Liver (tissue), 9 donors: Measurements from ENCODE around the gene ETV6. TPM values are rescaled to one million over a fixed set of nuclear protein-coding genes. Genes with fewer than 3 reads are reported as not detected.

ENCODE experiments used
- DNase-seq: peaks from one replicate; pipeline ENCODE4 v3.0.0-alpha.2; 2017; ENCODE audit warnings: low spot score
- H3K27ac ChIP-seq, 2 donors: one replicate each; pipeline ENCODE4 v1.7.0; 2013; ENCODE audit warnings: inconsistent platforms in 2 of 2, low read length in 2 of 2, control low read depth in 1 of 2, low read depth in 1 of 2, mild to moderate bottlenecking in 1 of 2
- H3K27me3 ChIP-seq, 4 donors: one replicate each; pipeline versions ENCODE4 v1.6.1 to v1.7.0; 2013; ENCODE audit warnings: low read length in 3 of 4, inconsistent platforms in 1 of 4, mild to moderate bottlenecking in 1 of 4, moderate library complexity in 1 of 4; ENCODE audit not compliant: control insufficient read depth in 4 of 4, insufficient read depth in 4 of 4
- H3K36me3 ChIP-seq, 4 donors: one replicate each; pipeline versions ENCODE4 v1.6.1 to v1.7.0; 2013; ENCODE audit warnings: low read length in 3 of 4, mild to moderate bottlenecking in 3 of 4, low read depth in 1 of 4, moderate library complexity in 1 of 4; ENCODE audit not compliant: control insufficient read depth in 4 of 4, insufficient read depth in 3 of 4
- H3K4me1 ChIP-seq, 4 donors: one replicate each; pipeline versions ENCODE4 v1.6.1 to v1.7.0; 2013; ENCODE audit warnings: low read length in 3 of 4, mild to moderate bottlenecking in 3 of 4, moderate library complexity in 1 of 4; ENCODE audit not compliant: control insufficient read depth in 4 of 4, insufficient read depth in 4 of 4
- H3K4me3 ChIP-seq, 3 donors: one replicate each; pipeline versions ENCODE4 v1.6.1 to v1.7.0; 2013; ENCODE audit warnings: low read length in 3 of 3, control low read depth in 1 of 3, low read depth in 1 of 3, mild to moderate bottlenecking in 1 of 3
- H3K9ac ChIP-seq, 2 donors: one replicate each; pipeline ENCODE4 v1.7.0; 2013; ENCODE audit warnings: low read length in 2 of 2, mild to moderate bottlenecking in 2 of 2, moderate library complexity in 2 of 2, control low read depth in 1 of 2, low read depth in 1 of 2
- H3K9me3 ChIP-seq, 4 donors: one replicate each; pipeline versions ENCODE4 v1.6.1 to v1.7.0; 2013; ENCODE audit warnings: low read length in 3 of 4; ENCODE audit not compliant: control insufficient read depth in 4 of 4
- EGR1 ChIP-seq, 2 donors: IDR thresholded peaks; 2 replicates each; pipeline ENCODE4 v1.6.1; 2016 to 2018; ENCODE audit warnings: antibody characterized with exemption in 2 of 2, low read depth in 2 of 2
- FOXA1 ChIP-seq: IDR thresholded peaks from 2 replicates; pipeline ENCODE4 v1.6.1; 2016; ENCODE audit warnings: antibody characterized with exemption
- GABPA ChIP-seq, 2 donors: IDR thresholded peaks in 1 of 2; conservative IDR thresholded peaks in 1 of 2; 2 replicates each; pipeline ENCODE4 v1.6.1; 2016; ENCODE audit warnings: antibody characterized with exemption in 2 of 2, mild to moderate bottlenecking in 1 of 2, moderate library complexity in 1 of 2
- HNF4A ChIP-seq, 2 donors: conservative IDR thresholded peaks; 2 replicates each; pipeline ENCODE4 v1.6.1; 2016; ENCODE audit warnings: antibody characterized with exemption in 2 of 2, mild to moderate bottlenecking in 2 of 2
- JUND ChIP-seq, 2 donors: IDR thresholded peaks; 2 replicates each; pipeline ENCODE4 v1.6.1; 2016; ENCODE audit warnings: antibody characterized with exemption in 2 of 2
- NR2F2 ChIP-seq: IDR thresholded peaks from 2 replicates; pipeline ENCODE4 v1.6.1; 2016; ENCODE audit warnings: antibody characterized with exemption
- RAD21 ChIP-seq, 2 donors: IDR thresholded peaks; 2 replicates each; pipeline ENCODE4 v1.6.1; 2016; ENCODE audit warnings: antibody characterized with exemption in 2 of 2, mild to moderate bottlenecking in 2 of 2
- RXRA ChIP-seq, 2 donors: IDR thresholded peaks; 2 replicates each; pipeline ENCODE4 v1.6.1; 2017 to 2018; ENCODE audit warnings: antibody characterized with exemption in 2 of 2, mild to moderate bottlenecking in 1 of 2
- SP1 ChIP-seq: IDR thresholded peaks from 2 replicates; pipeline ENCODE4 v1.6.1; 2018; ENCODE audit warnings: antibody characterized with exemption, mild to moderate bottlenecking
- TAF1 ChIP-seq: conservative IDR thresholded peaks from 2 replicates; pipeline ENCODE4 v1.6.1; 2016; ENCODE audit warnings: antibody characterized with exemption, mild to moderate bottlenecking
- YY1 ChIP-seq: IDR thresholded peaks from 2 replicates; pipeline ENCODE4 v1.6.1; 2016; ENCODE audit warnings: antibody characterized with exemption, mild to moderate bottlenecking
- WGBS: extraction: QIAGEN DNeasy Blood & Tissue Kit; methylation state at CpG from one replicate; pipeline ENCODE4 v1.1.7; 2013; 5-methylcytosine and 5-hydroxymethylcytosine counted together
- polyA plus RNA-seq, 2 donors: library from polyadenylated mRNA; stranded (reverse) in 1 of 2; unstranded in 1 of 2; fragments of 200-250 nt in 1 of 2; fragments of >200 nt in 1 of 2; fragmentation: Nextera tagmentation in 1 of 2; extraction: Ambion mirVana in 1 of 2; gene quantifications; one replicate each; pipeline versions ENCODE4 v1.2.1 to v1.2.3, GENCODE V29; 2013 to 2015
- total RNA-seq, 2 donors: library from RNA; depleted of rRNA; stranded (reverse); fragments of >200 nt; gene quantifications; one replicate each; pipeline ENCODE4 v1.2.3, GENCODE V29; 2014
- TF ChIP-seq, protein P1 (sequence below): IDR thresholded peaks from 2 replicates; pipeline ENCODE4 v1.6.1; 2016; ENCODE audit warnings: antibody characterized with exemption
- TF ChIP-seq, protein P2 (sequence below): fragments of 150-350 bp; IDR thresholded peaks from 2 replicates; pipeline ENCODE4 v1.5.1; 2017; ENCODE audit warnings: improper control_type of control experiment, low read depth, low read length; ENCODE audit not compliant: missing input control
- TF ChIP-seq, protein P3 (sequence below): IDR thresholded peaks from 2 replicates; pipeline ENCODE4 v1.6.1; 2016; ENCODE audit warnings: antibody characterized with exemption
- TF ChIP-seq, protein P4 (sequence below): IDR thresholded peaks from 2 replicates; pipeline ENCODE4 v1.6.1; 2016; ENCODE audit warnings: antibody characterized with exemption, mild to moderate bottlenecking
- TF ChIP-seq, protein P5 (sequence below): IDR thresholded peaks from 2 replicates; pipeline ENCODE4 v1.6.1; 2016; ENCODE audit warnings: antibody characterized with exemption
- donor health status: healthy.
- donor health status: healthy.
- donor health status: healthy.
- donor health status: healthy.
- donor health status: healthy.

The ETV6 gene
- total and polyA plus RNA-seq, 4 donors, result 2.0 to 6.2 (median 3.5) TPM

DNA sequence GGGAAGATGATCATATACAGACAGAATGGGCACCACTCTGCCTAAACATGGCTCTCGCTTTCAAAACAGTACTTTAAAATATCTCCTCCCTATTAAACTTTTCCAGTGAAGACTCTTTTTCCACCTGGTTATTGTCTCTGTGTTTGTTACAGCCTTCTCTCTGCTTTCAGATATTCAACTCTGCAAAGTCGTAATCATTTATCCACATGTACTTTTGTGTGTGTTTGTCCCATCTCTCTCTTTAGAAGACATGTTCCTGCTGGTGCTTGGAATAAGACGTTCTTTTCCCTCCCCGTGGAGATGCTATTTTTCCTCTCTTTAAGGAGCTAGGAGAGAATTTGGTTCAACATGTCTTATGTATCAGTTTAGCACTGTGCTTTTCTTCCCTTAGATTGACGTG, 45.1 kb downstream of the ETV6 start:
- no peak for DNase-seq
- H3K27me3 ChIP-seq, result no peaks in the 10 kb centered on the region
- H3K4me3 ChIP-seq, result no peak overlapping the region
- no peaks in the 10 kb centered on the region for H3K36me3 ChIP-seq
- H3K27ac ChIP-seq, result no peak overlapping the region
- TF ChIP-seq SP1 (no peak), GABPA (IDR thresholded peaks at IDR 0.05 in 1 of 2, conservative IDR thresholded peaks at IDR 0.05 in 1 of 2) (no peak), NR2F2 (no peak), HNF4A (conservative IDR thresholded peaks at IDR 0.05) (no peak), TAF1 (no peak), EGR1 (IDR thresholded peaks at IDR 0.05; ENCODE audit: low read depth in 2 of 2) (no peak), FOXA1 (no peak), JUND (IDR thresholded peaks at IDR 0.05) (no peak), YY1 (no peak), RXRA (IDR thresholded peaks at IDR 0.05) (no peak)
- TF ChIP-seq, protein P1, sequence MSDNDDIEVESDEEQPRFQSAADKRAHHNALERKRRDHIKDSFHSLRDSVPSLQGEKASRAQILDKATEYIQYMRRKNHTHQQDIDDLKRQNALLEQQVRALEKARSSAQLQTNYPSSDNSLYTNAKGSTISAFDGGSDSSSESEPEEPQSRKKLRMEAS, result no peak
- TF ChIP-seq, protein P2, sequence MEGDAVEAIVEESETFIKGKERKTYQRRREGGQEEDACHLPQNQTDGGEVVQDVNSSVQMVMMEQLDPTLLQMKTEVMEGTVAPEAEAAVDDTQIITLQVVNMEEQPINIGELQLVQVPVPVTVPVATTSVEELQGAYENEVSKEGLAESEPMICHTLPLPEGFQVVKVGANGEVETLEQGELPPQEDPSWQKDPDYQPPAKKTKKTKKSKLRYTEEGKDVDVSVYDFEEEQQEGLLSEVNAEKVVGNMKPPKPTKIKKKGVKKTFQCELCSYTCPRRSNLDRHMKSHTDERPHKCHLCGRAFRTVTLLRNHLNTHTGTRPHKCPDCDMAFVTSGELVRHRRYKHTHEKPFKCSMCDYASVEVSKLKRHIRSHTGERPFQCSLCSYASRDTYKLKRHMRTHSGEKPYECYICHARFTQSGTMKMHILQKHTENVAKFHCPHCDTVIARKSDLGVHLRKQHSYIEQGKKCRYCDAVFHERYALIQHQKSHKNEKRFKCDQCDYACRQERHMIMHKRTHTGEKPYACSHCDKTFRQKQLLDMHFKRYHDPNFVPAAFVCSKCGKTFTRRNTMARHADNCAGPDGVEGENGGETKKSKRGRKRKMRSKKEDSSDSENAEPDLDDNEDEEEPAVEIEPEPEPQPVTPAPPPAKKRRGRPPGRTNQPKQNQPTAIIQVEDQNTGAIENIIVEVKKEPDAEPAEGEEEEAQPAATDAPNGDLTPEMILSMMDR, result no peak
- TF ChIP-seq, protein P3, sequence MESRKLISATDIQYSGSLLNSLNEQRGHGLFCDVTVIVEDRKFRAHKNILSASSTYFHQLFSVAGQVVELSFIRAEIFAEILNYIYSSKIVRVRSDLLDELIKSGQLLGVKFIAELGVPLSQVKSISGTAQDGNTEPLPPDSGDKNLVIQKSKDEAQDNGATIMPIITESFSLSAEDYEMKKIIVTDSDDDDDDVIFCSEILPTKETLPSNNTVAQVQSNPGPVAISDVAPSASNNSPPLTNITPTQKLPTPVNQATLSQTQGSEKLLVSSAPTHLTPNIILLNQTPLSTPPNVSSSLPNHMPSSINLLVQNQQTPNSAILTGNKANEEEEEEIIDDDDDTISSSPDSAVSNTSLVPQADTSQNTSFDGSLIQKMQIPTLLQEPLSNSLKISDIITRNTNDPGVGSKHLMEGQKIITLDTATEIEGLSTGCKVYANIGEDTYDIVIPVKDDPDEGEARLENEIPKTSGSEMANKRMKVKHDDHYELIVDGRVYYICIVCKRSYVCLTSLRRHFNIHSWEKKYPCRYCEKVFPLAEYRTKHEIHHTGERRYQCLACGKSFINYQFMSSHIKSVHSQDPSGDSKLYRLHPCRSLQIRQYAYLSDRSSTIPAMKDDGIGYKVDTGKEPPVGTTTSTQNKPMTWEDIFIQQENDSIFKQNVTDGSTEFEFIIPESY, result no peak
- TF ChIP-seq, protein P4, sequence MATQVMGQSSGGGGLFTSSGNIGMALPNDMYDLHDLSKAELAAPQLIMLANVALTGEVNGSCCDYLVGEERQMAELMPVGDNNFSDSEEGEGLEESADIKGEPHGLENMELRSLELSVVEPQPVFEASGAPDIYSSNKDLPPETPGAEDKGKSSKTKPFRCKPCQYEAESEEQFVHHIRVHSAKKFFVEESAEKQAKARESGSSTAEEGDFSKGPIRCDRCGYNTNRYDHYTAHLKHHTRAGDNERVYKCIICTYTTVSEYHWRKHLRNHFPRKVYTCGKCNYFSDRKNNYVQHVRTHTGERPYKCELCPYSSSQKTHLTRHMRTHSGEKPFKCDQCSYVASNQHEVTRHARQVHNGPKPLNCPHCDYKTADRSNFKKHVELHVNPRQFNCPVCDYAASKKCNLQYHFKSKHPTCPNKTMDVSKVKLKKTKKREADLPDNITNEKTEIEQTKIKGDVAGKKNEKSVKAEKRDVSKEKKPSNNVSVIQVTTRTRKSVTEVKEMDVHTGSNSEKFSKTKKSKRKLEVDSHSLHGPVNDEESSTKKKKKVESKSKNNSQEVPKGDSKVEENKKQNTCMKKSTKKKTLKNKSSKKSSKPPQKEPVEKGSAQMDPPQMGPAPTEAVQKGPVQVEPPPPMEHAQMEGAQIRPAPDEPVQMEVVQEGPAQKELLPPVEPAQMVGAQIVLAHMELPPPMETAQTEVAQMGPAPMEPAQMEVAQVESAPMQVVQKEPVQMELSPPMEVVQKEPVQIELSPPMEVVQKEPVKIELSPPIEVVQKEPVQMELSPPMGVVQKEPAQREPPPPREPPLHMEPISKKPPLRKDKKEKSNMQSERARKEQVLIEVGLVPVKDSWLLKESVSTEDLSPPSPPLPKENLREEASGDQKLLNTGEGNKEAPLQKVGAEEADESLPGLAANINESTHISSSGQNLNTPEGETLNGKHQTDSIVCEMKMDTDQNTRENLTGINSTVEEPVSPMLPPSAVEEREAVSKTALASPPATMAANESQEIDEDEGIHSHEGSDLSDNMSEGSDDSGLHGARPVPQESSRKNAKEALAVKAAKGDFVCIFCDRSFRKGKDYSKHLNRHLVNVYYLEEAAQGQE, result no peak
- WGBS, result 77% methylated on average over 5 of the region's 5 CpGs
- no peaks in the 10 kb centered on the region for H3K9me3 ChIP-seq
- H3K4me1 ChIP-seq, result peaks cover 2 to 35% (median 24%) of the 10 kb centered on the region in 4 donors
- no peak overlapping the region for H3K9ac ChIP-seq

DNA sequence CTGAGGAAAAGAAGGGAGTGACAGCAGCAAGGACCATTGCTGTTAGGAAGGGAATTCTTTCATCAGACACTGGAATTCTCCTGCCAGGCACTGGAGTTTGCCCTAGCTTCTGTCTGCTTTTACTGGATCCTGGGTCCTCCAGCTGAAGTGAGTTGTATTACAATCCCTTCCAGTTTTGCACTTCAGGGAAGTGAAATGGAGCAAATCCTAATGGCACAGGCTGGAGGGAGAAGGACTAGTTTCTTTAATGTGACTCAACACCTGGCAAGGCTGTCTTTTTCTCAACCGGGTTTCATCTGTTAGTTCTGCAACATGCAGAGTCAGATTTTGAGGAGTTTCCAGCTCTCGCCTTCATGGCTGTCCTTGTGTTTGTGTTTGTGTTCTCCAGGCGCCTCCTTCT, 45.8 kb downstream of the ETV6 start:
- 73% methylated on average over 3 of the region's 3 CpGs for WGBS
- H3K4me1 ChIP-seq, result peaks cover 2 to 35% (median 24%) of the 10 kb centered on the region in 4 donors

More for the DNA sequence above, 45.8 kb downstream of the ETV6 start:
- Histone ChIP-seq H3K36me3 (no peaks in the 10 kb centered on the region), H3K9me3 (no peaks in the 10 kb centered on the region), H3K27ac (peak overlapping the region; percentile 4 to 32), H3K4me3 (no peak overlapping the region), H3K9ac (no peak overlapping the region), H3K27me3 (no peaks in the 10 kb centered on the region)
- TF ChIP-seq, protein P5, sequence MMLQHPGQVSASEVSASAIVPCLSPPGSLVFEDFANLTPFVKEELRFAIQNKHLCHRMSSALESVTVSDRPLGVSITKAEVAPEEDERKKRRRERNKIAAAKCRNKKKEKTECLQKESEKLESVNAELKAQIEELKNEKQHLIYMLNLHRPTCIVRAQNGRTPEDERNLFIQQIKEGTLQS, result no peak
- TF ChIP-seq, protein P1, result no peak
- TF ChIP-seq HNF4A (conservative IDR thresholded peaks at IDR 0.05) (peak; percentile 25 to 26), RAD21 (IDR thresholded peaks at IDR 0.05) (peak in 1 of 2 donors; percentile 14)
- no peak for DNase-seq
